Measurements from ENCODE around the gene SRF.

Gene SRF

DNA sequence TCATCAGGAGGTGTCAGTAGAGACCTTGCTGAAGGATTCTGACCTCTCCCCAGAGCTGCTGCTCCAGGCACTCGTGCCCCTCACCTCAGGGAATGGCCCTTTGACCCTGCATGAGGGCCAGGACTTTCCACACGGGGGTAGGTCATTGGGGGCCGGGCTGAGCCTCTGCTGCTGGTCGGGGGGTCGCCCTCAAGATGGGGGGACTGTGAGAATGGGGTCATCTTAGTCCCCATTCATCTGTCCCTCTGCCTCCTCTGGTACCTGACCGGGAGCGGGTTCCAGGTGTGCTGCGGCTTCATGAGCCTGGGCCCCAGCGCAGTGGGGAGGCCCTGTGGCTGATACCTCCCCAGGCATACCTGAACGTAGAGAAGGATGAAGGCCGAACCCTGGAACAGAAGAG, 42.4 kb downstream of the SRF start:
- no peak overlapping the region for H3K9ac ChIP-seq (ENCODE audit: low read length)
- H4K20me1 ChIP-seq (ENCODE audit: insufficient read depth, low read length): no peaks in the 10 kb centered on the region
- H3K4me3 ChIP-seq (ENCODE audit: low read depth, low read length, poor library complexity, severe bottlenecking): no peak overlapping the region
- no peak for TF ChIP-seq EZH2 (IDR thresholded peaks at IDR 0.05; ENCODE audit: borderline replicate concordance, low read length)
- TF ChIP-seq, protein P1, sequence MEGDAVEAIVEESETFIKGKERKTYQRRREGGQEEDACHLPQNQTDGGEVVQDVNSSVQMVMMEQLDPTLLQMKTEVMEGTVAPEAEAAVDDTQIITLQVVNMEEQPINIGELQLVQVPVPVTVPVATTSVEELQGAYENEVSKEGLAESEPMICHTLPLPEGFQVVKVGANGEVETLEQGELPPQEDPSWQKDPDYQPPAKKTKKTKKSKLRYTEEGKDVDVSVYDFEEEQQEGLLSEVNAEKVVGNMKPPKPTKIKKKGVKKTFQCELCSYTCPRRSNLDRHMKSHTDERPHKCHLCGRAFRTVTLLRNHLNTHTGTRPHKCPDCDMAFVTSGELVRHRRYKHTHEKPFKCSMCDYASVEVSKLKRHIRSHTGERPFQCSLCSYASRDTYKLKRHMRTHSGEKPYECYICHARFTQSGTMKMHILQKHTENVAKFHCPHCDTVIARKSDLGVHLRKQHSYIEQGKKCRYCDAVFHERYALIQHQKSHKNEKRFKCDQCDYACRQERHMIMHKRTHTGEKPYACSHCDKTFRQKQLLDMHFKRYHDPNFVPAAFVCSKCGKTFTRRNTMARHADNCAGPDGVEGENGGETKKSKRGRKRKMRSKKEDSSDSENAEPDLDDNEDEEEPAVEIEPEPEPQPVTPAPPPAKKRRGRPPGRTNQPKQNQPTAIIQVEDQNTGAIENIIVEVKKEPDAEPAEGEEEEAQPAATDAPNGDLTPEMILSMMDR (IDR thresholded peaks at IDR 0.05; ENCODE audit: low read length): no peak
- H3K4me2 ChIP-seq (ENCODE audit: low read length): no peak overlapping the region
- H3K27ac ChIP-seq (ENCODE audit: low read depth, low read length, poor library complexity, severe bottlenecking): no peak overlapping the region
- no peaks in the 10 kb centered on the region for H3K9me2 ChIP-seq (ENCODE audit: low read depth, low read length)
- no peaks in the 10 kb centered on the region for H3K79me2 ChIP-seq (ENCODE audit: insufficient read depth, low read length)
- no peak overlapping the region for H2AFZ ChIP-seq (ENCODE audit: low read length)
- no peaks in the 10 kb centered on the region for H3K27me3 ChIP-seq (ENCODE audit: insufficient read depth, low read length)
- H3K36me3 ChIP-seq (ENCODE audit: insufficient read depth, low read length): peaks cover 8% of the 10 kb centered on the region; the same call in 1 of the 2 replicates
- H3F3A ChIP-seq (ENCODE audit: insufficient read depth, low read length): no peaks in the 10 kb centered on the region
- no peaks in the 10 kb centered on the region for H3K4me1 ChIP-seq (ENCODE audit: insufficient read depth, low read length, severe bottlenecking)
- no peaks in the 10 kb centered on the region for H3K9me3 ChIP-seq (ENCODE audit: low read length)

DNA sequence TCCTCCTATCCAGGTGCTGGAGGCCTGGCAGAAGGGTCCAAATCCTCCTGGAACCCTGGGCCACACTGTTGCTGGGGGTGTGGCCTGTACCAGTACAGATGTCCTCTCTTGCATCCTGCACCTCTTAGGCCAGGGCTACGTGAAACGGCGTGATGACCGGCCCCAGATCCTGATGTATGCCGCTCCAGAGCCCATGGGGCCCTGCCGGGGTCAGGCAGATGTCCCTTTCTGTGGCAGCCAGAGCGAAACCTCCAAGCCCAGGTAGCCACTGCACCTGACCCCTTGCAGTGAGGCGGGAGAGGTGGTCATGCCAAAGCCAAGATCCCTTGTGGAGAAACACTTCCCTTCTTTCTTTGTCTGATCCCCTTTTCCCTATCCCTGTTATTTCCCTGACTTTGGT, 44.0 kb downstream of the SRF start:
- H3K27me3 ChIP-seq (ENCODE audit: insufficient read depth, low read length): no peaks in the 10 kb centered on the region
- peaks cover 8% of the 10 kb centered on the region; the same call in 1 of the 2 replicates for H3K36me3 ChIP-seq (ENCODE audit: insufficient read depth, low read length)
- H3K4me3 ChIP-seq (ENCODE audit: low read depth, low read length, poor library complexity, severe bottlenecking): no peak overlapping the region
- no peak overlapping the region for H2AFZ ChIP-seq (ENCODE audit: low read length)
- no peak overlapping the region for H3K27ac ChIP-seq (ENCODE audit: low read depth, low read length, poor library complexity, severe bottlenecking)
- no peaks in the 10 kb centered on the region for H3K9me3 ChIP-seq (ENCODE audit: low read length)
- no peak overlapping the region for H3K9ac ChIP-seq (ENCODE audit: low read length)
- no peaks in the 10 kb centered on the region for H3K4me1 ChIP-seq (ENCODE audit: insufficient read depth, low read length, severe bottlenecking)
- no peaks in the 10 kb centered on the region for H4K20me1 ChIP-seq (ENCODE audit: insufficient read depth, low read length)
- no peak overlapping the region for H3K4me2 ChIP-seq (ENCODE audit: low read length)
- TF ChIP-seq EZH2 (IDR thresholded peaks at IDR 0.05; ENCODE audit: borderline replicate concordance, low read length): no peak
- TF ChIP-seq, protein P1 (IDR thresholded peaks at IDR 0.05; ENCODE audit: low read length): no peak
- no peaks in the 10 kb centered on the region for H3K79me2 ChIP-seq (ENCODE audit: insufficient read depth, low read length)
- no peaks in the 10 kb centered on the region for H3K9me2 ChIP-seq (ENCODE audit: low read depth, low read length)
- no peaks in the 10 kb centered on the region for H3F3A ChIP-seq (ENCODE audit: insufficient read depth, low read length)

DNA sequence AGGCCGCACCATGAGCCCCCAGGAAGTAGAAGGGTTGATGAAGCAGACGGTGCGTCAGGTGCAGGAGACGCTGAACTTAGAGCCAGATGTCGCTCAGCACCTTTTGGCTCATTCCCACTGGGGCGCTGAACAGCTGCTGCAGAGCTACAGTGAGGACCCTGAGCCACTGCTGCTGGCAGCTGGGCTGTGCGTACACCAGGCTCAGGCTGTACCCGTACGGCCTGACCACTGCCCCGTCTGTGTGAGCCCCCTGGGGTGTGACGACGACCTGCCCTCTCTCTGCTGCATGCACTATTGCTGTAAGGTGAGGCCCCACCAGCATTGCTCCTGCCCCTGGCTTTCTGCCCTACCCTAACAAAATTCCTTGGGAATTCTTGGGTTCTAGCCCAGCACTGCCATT, 45.1 kb downstream of the SRF start:
- no peaks in the 10 kb centered on the region for H3K79me2 ChIP-seq (ENCODE audit: insufficient read depth, low read length)
- no peaks in the 10 kb centered on the region for H3K9me3 ChIP-seq (ENCODE audit: low read length)
- no peaks in the 10 kb centered on the region for H3K4me1 ChIP-seq (ENCODE audit: insufficient read depth, low read length, severe bottlenecking)
- no peak overlapping the region for H3K4me3 ChIP-seq (ENCODE audit: low read depth, low read length, poor library complexity, severe bottlenecking)
- no peak overlapping the region for H2AFZ ChIP-seq (ENCODE audit: low read length)
- no peaks in the 10 kb centered on the region for H3F3A ChIP-seq (ENCODE audit: insufficient read depth, low read length)
- no peaks in the 10 kb centered on the region for H4K20me1 ChIP-seq (ENCODE audit: insufficient read depth, low read length)
- no peak overlapping the region for H3K9ac ChIP-seq (ENCODE audit: low read length)
- peaks cover 16% of the 10 kb centered on the region; the same call in 1 of the 2 replicates for H3K36me3 ChIP-seq (ENCODE audit: insufficient read depth, low read length)
- H3K9me2 ChIP-seq (ENCODE audit: low read depth, low read length): no peaks in the 10 kb centered on the region
- H3K27me3 ChIP-seq (ENCODE audit: insufficient read depth, low read length): no peaks in the 10 kb centered on the region
- no peak overlapping the region for H3K27ac ChIP-seq (ENCODE audit: low read depth, low read length, poor library complexity, severe bottlenecking)
- TF ChIP-seq, protein P1 (IDR thresholded peaks at IDR 0.05; ENCODE audit: low read length): no peak
- TF ChIP-seq EZH2 (IDR thresholded peaks at IDR 0.05; ENCODE audit: borderline replicate concordance, low read length): no peak
- H3K4me2 ChIP-seq (ENCODE audit: low read length): no peak overlapping the region

Data from OCI-LY1 (cell line).